ENCODE data around the gene C1QTNF5. TPM values are rescaled to one million over a fixed set of nuclear protein-coding genes. Genes with fewer than 3 reads are reported as not detected.

The C1QTNF5 gene
- total and polyA plus RNA-seq, 2 of the 8 experiments (the other 6 are each of a cell fraction or from before 2014, with no cell fraction given) = 2.2 to 2.7 TPM

- TF ChIP-seq CHD7 (IDR thresholded peaks at IDR 0.05; ENCODE audit: insufficient replicate concordance, low read length) (no peak), JUND (IDR thresholded peaks at IDR 0.05; ENCODE audit: low read length) (no peak), KDM4A (IDR thresholded peaks at IDR 0.05; ENCODE audit: low read depth, low read length, severe bottlenecking) (no peak)
Measured at GRCh38 chr11:119355091-119355843, 14.6 kb upstream of the C1QTNF5 start (continued).

Measured in H1 (cell line).